LNCaP clone FGC (cell line): Measurements from ENCODE around the gene BPIFB6.

Experiments used
- DNase-seq: peaks from one replicate; pipeline ENCODE4 v3.0.0-alpha.2; 2011; ENCODE audit warnings: low read depth
- H3K4me3 ChIP-seq: 2 replicates; pipeline ENCODE4 v1.5.1; 2011; ENCODE audit warnings: mild to moderate bottlenecking, low read depth, low read length, control low read depth
- CTCF ChIP-seq: IDR thresholded peaks from 2 replicates; pipeline ENCODE4 v1.5.1; 2012; ENCODE audit warnings: mild to moderate bottlenecking; ENCODE audit not compliant: control insufficient read depth, insufficient read depth; ENCODE audit errors: extremely low read depth

The BPIFB6 gene

GRCh38 chr20:33071198-33071597 is 39.8 kb downstream of the BPIFB6 start:
- DNase-seq: no peak
- H3K4me3 ChIP-seq: no peak overlapping the region
- no peak for TF ChIP-seq CTCF

GRCh38 chr20:33072362-33072761 is 40.9 kb downstream of the BPIFB6 start:
- no peak for DNase-seq

GRCh38 chr20:33072813-33073212 is 41.4 kb downstream of the BPIFB6 start:
- TF ChIP-seq CTCF: no peak
- no peak for DNase-seq
- no peak overlapping the region for H3K4me3 ChIP-seq

More at GRCh38 chr20:33072362-33072761, 40.9 kb downstream of the BPIFB6 start:
- TF ChIP-seq CTCF: no peak
- no peak overlapping the region for H3K4me3 ChIP-seq

GRCh38 chr20:33074675-33075074 is 43.2 kb downstream of the BPIFB6 start:
- H3K4me3 ChIP-seq: no peak overlapping the region
- DNase-seq: no peak
- TF ChIP-seq CTCF: no peak

- no peak overlapping the region for H3K4me3 ChIP-seq
- no peak for TF ChIP-seq CTCF
- DNase-seq: no peak
These were observed 43.8 kb downstream of the BPIFB6 start for GRCh38 chr20:33075281-33075680.

GRCh38 chr20:33076662-33077372 is 45.4 kb downstream of the BPIFB6 start:
- peak; percentile 79 for TF ChIP-seq CTCF
- peak; percentile 2 for DNase-seq
- H3K4me3 ChIP-seq: no peak overlapping the region

GRCh38 chr20:33079259-33079658 is 47.8 kb downstream of the BPIFB6 start, which contains the start of gene BPIFB4:
TSS of gene BPIFB4 (plus strand) at chr20:33079643. CDS start at chr20:33081527, 1,884 bp downstream.
- TF ChIP-seq CTCF: no peak
- no peak for DNase-seq
- H3K4me3 ChIP-seq: no peak within 1 kb of the TSS
